HepG2 (cell line): ENCODE data around the gene OGFOD3. TPM values are rescaled to one million over a fixed set of nuclear protein-coding genes. Genes with fewer than 3 reads are reported as not detected.

Source experiments
- ARNTL ChIP-seq: sonication (generic); formaldehyde crosslinking; IDR thresholded peaks from 2 replicates; pipeline ENCODE4 v1.4.0; 2020; ENCODE audit warnings: mild to moderate bottlenecking, missing genetic modification reagents
- GMEB2 ChIP-seq: IDR thresholded peaks from 2 replicates; pipeline ENCODE4 v1.6.1; 2016; ENCODE audit warnings: missing biosample characterization, missing genetic modification reagents, low read depth
- HOXD1 ChIP-seq: sonication (generic); formaldehyde crosslinking; IDR thresholded peaks from 2 replicates; pipeline ENCODE4 v1.5.0; 2020; ENCODE audit warnings: missing genetic modification reagents
- ISX ChIP-seq: sonication (generic); formaldehyde crosslinking; conservative IDR thresholded peaks from 2 replicates; pipeline ENCODE4 v1.5.0; 2020; ENCODE audit warnings: missing genetic modification reagents
- JARID2 ChIP-seq: sonication (generic); formaldehyde crosslinking; IDR thresholded peaks from 2 replicates; pipeline ENCODE4 v1.8.1; 2023; ENCODE audit warnings: missing genetic modification reagents, inconsistent platforms; ENCODE audit not compliant: insufficient replicate concordance
- KDM3A ChIP-seq: IDR thresholded peaks from 2 replicates; pipeline ENCODE4 v1.6.1; 2018; ENCODE audit warnings: low read depth, missing compliant biosample characterization
- NCOA2 ChIP-seq: sonication (generic); formaldehyde crosslinking; IDR thresholded peaks from 2 replicates; pipeline ENCODE4 v1.8.0; 2022; ENCODE audit warnings: inconsistent platforms
- SETDB1 ChIP-seq: sonication (generic); formaldehyde crosslinking; IDR thresholded peaks from 2 replicates; pipeline ENCODE4 v1.5.1; 2020; ENCODE audit warnings: missing genetic modification reagents, mild to moderate bottlenecking, borderline replicate concordance
- SKI ChIP-seq: fragments of 450-650 bp; IDR thresholded peaks from one replicate; pipeline ENCODE4 v1.6.1; 2018; ENCODE audit warnings: mild to moderate bottlenecking; ENCODE audit not compliant: partially characterized antibody
- SMYD3 ChIP-seq: sonication (generic); formaldehyde crosslinking; IDR thresholded peaks from 2 replicates; pipeline ENCODE4 v1.8.1; 2023; ENCODE audit warnings: mild to moderate bottlenecking, missing genetic modification reagents
- ZNF30 ChIP-seq: sonication (generic); formaldehyde crosslinking; IDR thresholded peaks from 2 replicates; pipeline ENCODE4 v1.5.0; 2020; ENCODE audit warnings: mild to moderate bottlenecking, missing genetic modification reagents
- ZNF343 ChIP-seq: sonication (generic); formaldehyde crosslinking; IDR thresholded peaks from 2 replicates; pipeline ENCODE4 v1.4.0; 2020; ENCODE audit warnings: mild to moderate bottlenecking, missing genetic modification reagents
- ZNF414 ChIP-seq: sonication (generic); formaldehyde crosslinking; IDR thresholded peaks from 2 replicates; pipeline ENCODE4 v1.5.0; 2020; ENCODE audit warnings: missing genetic modification reagents
- ZNF431 ChIP-seq: sonication (generic); formaldehyde crosslinking; IDR thresholded peaks from 2 replicates; pipeline ENCODE4 v1.9.0; 2022; ENCODE audit warnings: missing genetic modification reagents, low read depth, mild to moderate bottlenecking, borderline replicate concordance
- ZNF574 ChIP-seq: sonication (generic); formaldehyde crosslinking; IDR thresholded peaks from 2 replicates; pipeline ENCODE4 v1.4.0; 2020; ENCODE audit warnings: missing genetic modification reagents
- ZNF580 ChIP-seq: IDR thresholded peaks from 2 replicates; pipeline ENCODE4 v1.6.1; 2016; ENCODE audit warnings: low read depth, borderline replicate concordance
- ZNF619 ChIP-seq: sonication (generic); formaldehyde crosslinking; IDR thresholded peaks from 2 replicates; pipeline ENCODE4 v1.4.0; 2020; ENCODE audit warnings: mild to moderate bottlenecking, missing genetic modification reagents
- ZNF691 ChIP-seq: sonication (generic); formaldehyde crosslinking; IDR thresholded peaks from 2 replicates; pipeline ENCODE4 v1.4.0; 2020; ENCODE audit warnings: missing genetic modification reagents, low read depth, mild to moderate bottlenecking, borderline replicate concordance
- ZNF704 ChIP-seq: sonication (generic); formaldehyde crosslinking; IDR thresholded peaks from 2 replicates; pipeline ENCODE4 v1.8.1; 2023; ENCODE audit warnings: mild to moderate bottlenecking, inconsistent platforms, moderate library complexity, missing genetic modification reagents, borderline replicate concordance
- polyA plus RNA-seq, 8 experiments: library from polyadenylated mRNA; depleted of rRNA in 3 of 8; stranded (reverse) in 7 of 8; unstranded in 1 of 8; fragments of >200 nt; fragmentation: Illumina TruSeq in 4 of 8; extraction: Trizol in 4 of 8; gene quantifications; 2 replicates each; pipeline versions ENCODE4 v1.2.1 to v1.2.3, GENCODE V29; 2011 to 2016; ENCODE audit warnings: low read depth in 4 of 8, missing spikeins in 1 of 8, mixed read lengths in 1 of 8; ENCODE audit not compliant: insufficient read depth in 1 of 8
- total RNA-seq, 5 experiments: library from RNA; depleted of rRNA; stranded (reverse); fragments of >200 nt; fragmentation: Illumina TruSeq; extraction: Trizol; gene quantifications; 2 replicates each; pipeline ENCODE4 v1.2.3, GENCODE V29; 2016; ENCODE audit warnings: low read depth in 1 of 5

The OGFOD3 gene
- total and polyA plus RNA-seq, 2 of the 13 experiments (the other 11 are each of a cell fraction or from before 2014, with no cell fraction given): 40.0 to 42.1 TPM

- TF ChIP-seq GMEB2 (CRISPR knock-in tag): 0 out of 2 replicates have a peak, but pooled peaks have one; percentile 36
- peak; percentile 95 for TF ChIP-seq ZNF691 (CRISPR knock-in tag)
- peak; percentile 6 for TF ChIP-seq JARID2
- no peak for TF ChIP-seq SETDB1 (CRISPR knock-in tag)
- TF ChIP-seq ZNF619: peak; percentile 70; the same call in 1 of the 2 replicates
- peak; percentile 56; the same call in 1 of the 2 replicates for TF ChIP-seq ARNTL (CRISPR knock-in tag)
- TF ChIP-seq ZNF580 (CRISPR knock-in tag): peak; percentile 86
- no peak for TF ChIP-seq ZNF431 (CRISPR knock-in tag)
- peak; percentile 47 for TF ChIP-seq SKI
- peak; percentile 85; the same call in 1 of the 2 replicates for TF ChIP-seq ZNF574
- peak; percentile 73; the same call in 1 of the 2 replicates for TF ChIP-seq ZNF343 (CRISPR knock-in tag)
- TF ChIP-seq ZNF30 (CRISPR knock-in tag): no peak
- peak; percentile 55; the same call in 1 of the 2 replicates for TF ChIP-seq HOXD1 (CRISPR knock-in tag)
- TF ChIP-seq KDM3A (CRISPR knock-in tag): no peak
- peak; percentile 76; the same call in 1 of the 2 replicates for TF ChIP-seq SMYD3 (CRISPR knock-in tag)
- 0 out of 2 replicates have a peak, but pooled peaks have one; percentile 40 for TF ChIP-seq ISX (CRISPR knock-in tag)
- TF ChIP-seq ZNF704 (CRISPR knock-in tag): no peak
- peak; percentile 51; the same call in 1 of the 2 replicates for TF ChIP-seq ZNF414
- peak; percentile 54 for TF ChIP-seq NCOA2 (CRISPR knock-in tag)
Observed at GRCh38 chr17:82450357-82451106, 32.1 kb upstream of the OGFOD3 start, which contains the start of gene CYBC1 (continued).
